GM19395 (cell line): ENCODE data around the gene SYT5.
"Not testable (repeated sequence)": the region's sequence is repeated elsewhere in the genome, so short reads cannot be mapped to it uniquely, and the experiment has no call there.

Experiments
- ATAC-seq: cut with Tn5 transposase; IDR thresholded peaks from one replicate; pipeline ENCODE4 v1.9.1; 2021; ENCODE audit warnings: mild to moderate bottlenecking, moderate library complexity; ENCODE audit not compliant: unreplicated experiment

Gene SYT5

DNA sequence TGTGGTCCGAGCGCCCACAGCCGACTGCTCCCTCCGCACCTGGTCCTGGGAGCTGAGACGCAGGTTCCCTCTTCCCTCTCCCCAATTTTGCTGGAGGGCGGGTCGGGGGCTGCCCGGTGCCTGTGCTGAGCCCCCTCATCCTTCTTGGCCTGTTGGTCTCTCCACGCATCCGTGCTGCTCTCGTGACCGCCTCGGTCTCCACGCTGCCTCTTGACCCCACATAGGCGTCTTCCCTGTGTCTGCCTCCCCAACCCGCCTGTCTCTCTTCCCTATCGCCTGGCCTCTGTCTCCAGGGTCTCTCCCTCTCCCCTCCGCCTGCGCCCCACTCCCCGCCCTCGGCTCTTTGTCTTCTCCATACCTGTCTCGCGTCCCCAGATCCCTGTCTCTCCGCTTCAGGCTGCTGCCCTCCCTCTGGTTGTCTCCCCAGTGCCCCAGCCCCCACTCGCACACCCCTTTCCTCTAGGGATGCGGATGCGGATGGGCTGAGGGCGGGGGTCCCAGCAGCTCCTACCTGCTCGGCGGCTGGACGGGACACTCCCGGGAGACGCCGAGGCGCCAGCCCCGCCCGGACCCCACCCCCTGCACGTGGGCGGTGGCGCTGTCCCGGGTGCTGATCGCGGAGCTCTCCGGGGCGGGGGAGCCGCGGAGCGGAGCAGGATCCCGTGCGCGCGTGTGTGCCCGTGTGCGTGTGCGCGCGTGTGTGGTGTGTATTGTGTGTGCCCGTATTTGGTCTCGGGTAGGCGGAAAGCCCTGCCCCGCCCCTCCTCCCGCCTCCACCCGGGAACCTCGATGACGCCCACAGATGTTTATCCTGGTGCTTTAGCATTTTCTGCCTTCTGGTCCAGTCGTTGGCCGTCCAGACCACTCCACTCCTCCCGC lies at the start of gene SYT5:
TSS of gene SYT5 (minus strand) at position 684 of the 879 bp plus-strand sequence. CDS start 1,248 bp downstream, outside the sequence.
- no peak for ATAC-seq

DNA sequence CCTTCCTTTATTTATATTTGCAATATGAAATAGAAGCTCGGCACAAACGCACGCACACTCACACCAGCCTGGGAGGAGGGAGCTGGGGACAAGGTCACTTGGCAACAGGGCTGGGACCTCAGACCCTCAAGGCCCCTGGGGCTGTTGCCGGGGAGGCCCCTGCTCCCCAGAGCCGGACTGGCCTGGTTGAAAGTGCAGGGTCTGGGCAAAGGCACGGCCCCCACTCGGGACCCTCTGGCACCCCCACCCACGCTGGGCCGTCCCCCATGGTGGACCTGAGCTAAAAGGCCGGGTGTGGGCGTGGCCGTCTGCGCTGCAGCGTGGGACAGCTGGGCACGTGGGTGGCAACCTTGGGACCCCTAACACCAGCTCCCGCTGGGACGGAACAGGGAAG lies 49.7 kb upstream of the SYT5 start:
- no peak for ATAC-seq

GRCh38 chr19:55229145-55229788 lies 49.2 kb upstream of the SYT5 start:
- no peak for ATAC-seq

DNA sequence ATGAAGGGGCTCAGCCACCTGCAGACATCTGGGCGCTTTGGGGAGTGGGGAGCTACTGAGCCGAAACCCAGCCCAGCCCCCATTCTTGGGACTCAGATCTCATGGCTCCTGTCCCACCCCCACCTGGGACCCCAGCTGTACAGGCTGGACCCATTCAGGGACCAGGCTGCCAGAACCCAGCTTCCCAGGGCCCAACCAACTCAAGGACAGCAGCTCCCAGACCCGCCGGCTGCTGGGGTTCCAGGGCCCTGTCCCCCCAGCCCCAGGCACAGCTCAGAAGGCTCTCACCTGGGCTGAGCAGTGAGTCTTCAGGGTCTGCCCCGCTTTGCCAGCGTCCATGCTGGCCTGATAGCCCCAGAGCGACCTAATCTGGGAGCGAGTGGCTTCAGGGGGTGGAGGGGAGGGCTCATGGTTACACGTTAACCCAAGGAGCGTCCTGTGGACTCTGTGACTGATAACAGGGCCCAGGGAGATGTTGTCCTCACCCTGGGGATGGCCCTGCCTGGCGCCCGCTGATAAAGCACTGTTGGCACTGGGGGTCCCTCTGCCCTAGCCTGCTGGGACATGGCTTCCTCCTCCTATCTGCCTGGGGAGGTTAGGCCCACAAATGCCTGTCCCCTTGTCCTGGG lies 48.4 kb upstream of the SYT5 start, which contains the start of gene TMEM86B:
TSS of gene TMEM86B (minus strand) at position 361 of the 629 bp plus-strand sequence. CDS start at position 339, 22 bp downstream.
- no peak for ATAC-seq

DNA sequence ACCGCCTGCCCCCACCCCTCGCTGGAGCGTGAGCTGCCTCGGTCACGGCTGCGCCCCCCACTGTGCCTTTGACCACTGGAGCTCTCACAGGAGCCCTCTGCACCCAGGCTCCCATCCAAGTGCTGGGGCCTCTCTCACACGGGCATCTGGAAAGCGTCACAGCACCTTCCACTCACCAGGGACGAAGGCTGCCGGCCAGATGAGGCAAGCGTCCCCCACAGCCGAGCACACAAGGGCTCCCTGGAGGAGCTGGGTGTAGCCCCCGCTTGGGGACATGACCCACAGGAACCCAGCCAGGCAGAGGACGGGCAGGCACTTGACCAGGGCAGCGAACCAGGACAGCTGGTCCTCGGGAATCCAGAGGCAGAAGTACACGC lies 47.9 kb upstream of the SYT5 start:
- ATAC-seq = no peak

- ATAC-seq = no peak
Observed at GRCh38 chr19:55227241-55228014, 47.3 kb upstream of the SYT5 start.

- ATAC-seq = no peak
Observed at GRCh38 chr19:55226788-55227187, 46.7 kb upstream of the SYT5 start.

DNA sequence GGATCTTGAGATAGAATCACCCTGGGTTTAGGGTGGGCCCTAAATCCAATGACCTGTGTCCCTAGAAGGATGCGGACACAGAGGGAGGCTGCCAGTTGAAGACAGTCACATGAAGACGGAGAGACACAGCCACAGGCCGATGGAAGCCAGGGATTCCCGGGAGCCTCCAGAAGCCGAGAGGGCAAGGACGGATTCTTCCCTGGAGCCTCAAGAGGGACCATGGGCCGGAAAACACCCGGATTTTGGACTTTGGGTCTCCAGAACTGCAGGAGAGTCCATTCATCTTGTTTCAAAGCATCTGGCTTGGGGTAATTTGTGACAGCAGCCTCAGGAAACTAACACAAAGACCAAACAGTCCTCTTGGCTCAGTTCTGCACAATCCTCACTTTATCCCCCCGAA lies 46.2 kb upstream of the SYT5 start:
- ATAC-seq = no peak

DNA sequence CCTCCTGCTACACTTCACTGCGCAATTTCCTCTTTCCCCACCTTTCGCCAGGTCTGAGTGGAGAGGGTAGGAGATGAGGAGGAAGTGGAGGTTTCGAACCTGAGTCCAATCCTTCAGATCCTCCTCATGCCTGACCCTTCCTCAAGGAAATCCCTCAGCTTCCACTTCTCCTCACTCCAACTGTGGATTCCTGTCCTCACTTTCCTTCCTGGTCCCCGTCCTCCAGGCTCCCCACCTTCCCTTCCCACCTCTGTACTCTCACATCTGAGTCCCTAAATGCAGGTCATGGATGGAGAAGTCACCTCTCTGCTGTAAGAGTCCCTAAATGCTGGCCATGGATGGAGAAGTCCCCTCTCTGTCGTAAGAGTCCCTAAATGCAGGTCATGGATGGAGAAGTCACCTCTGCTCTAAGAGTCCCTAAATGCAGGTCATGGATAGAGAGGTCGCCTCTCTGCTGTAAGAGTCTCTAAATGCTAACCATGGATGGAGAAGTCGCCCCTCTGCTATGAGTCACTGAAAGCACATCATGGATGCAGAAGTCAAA lies 45.4 kb upstream of the SYT5 start:
- ATAC-seq = no peak

GRCh38 chr19:55224679-55225414 lies 44.8 kb upstream of the SYT5 start:
- not testable (repeated sequence) for ATAC-seq

DNA sequence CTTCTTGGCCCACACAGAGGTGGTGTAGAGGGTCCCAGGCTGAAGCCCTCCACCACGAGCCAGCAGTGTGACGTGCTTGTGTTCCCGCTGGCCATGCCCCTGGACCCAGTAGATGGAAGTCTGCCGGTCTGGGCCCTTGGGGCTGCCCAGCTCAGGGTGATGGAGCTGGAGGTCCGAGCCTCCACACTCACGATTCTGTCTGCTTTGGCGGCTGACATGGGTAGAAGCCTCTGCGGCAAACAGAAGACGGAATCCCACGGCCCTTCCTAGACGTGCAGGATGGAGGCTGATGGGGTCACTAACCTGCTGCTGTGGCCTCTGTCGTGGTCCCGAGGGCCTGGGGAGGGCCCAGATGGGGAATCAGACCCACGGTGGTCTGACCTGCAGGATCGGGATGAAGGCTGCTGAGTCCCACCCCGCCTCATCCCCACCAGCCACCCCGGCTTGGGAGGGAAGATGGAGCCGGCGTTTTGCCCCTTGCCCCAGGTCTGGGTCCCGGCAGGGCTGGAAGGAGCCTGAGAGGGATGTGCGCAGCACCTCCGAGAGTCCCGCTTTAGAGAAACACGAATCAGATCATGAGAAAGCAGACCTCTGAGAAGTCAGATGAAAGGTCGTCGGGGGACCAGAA lies 44.1 kb upstream of the SYT5 start:
- no peak for ATAC-seq

DNA sequence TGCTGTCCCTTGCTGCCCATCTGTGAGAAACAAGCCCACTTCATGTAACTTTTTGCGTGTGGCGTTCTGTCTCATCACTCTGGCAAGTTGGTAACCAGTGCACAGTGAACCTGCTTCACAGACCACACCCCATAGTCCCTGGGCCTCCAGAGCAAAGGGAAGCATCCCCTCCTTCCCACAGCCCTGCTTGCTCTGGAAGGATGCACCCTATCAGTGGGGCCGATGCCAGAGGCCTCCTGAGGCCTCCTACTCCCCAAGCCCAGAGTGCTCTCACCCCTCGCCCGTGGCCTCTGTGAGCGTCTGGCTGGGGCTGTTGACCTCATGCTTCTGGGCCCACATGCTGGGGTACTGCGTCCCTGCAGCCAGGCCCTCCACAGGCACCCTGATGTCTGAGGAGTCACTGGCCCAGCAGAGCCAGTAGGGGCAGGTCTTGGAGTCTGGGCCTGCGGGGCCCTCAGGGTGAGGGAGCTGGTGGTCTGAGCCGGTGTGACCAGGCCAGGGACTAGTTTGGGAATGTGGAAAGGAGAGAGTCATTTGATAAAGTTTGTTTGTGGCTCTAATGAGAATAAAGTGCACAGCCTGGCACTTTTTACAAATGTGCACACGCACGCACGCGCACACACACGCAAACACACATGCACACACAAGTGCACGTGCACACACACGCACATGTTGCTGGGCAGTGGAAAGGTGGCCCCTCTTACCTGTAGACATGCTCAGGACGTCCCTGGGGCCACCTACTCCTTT lies 43.4 kb upstream of the SYT5 start:
- ATAC-seq = no peak

DNA sequence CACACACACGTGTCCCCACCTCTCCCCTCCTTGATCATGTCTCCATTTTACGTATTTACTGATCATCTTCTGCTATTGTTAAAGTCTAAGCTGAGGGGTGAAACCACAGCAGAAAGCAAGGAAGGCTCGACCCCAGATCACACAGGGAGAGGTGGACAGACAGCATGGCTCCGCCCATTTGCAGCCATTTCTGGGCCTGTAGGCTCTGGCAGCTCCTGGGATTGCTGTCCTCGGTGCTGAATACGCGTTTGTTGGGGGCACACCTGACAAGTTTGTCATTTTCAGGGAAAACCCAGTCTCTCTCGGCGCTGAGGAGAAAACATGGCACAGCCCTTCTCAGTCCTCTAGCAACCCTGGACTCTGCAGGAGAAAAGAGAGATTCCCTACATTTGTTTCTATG lies 40.4 kb upstream of the SYT5 start:
- ATAC-seq = no peak

GRCh38 chr19:55216461-55217198 lies 36.5 kb upstream of the SYT5 start:
- no peak for ATAC-seq

GRCh38 chr19:55213547-55213946 lies 33.5 kb upstream of the SYT5 start:
- no peak for ATAC-seq

- no peak for ATAC-seq
Observed at GRCh38 chr19:55212447-55212846, 32.4 kb upstream of the SYT5 start.

GRCh38 chr19:55209693-55210472 lies 29.8 kb upstream of the SYT5 start:
- no peak for ATAC-seq
